ENCODE data around the gene STC2. TPM values are rescaled to one million over a fixed set of nuclear protein-coding genes. Genes with fewer than 3 reads are reported as not detected.

STC2 gene
- total RNA-seq, 4 donors from 2014 or later = 1.5 to 8.1 (median 2.0) TPM

- in situ Hi-C loops (cut with MboI; ENCODE audit: low pct_ligation_motif_present in 1 of 4, low pct_unique_long_range_greater_than_20kb in 1 of 4, low sequenced_read_pairs in 3 of 4) (loop anchor here in 2 of 4 donors (10.0 to 25.0 kb wide), 4 partner anchors 273 to 670 kb away; partner anchors contain the start of gene RPL26L1 (in 1 of the 2)), intact Hi-C loops (cut with DNase I; ENCODE audit: low total_unique reads) (loop anchor here (10.0 kb wide), 1 partner anchor 283 kb away; no protein-coding TSS in a partner anchor)
- H3K4me3 ChIP-seq = no peak overlapping the region
- TF ChIP-seq EP300 (IDR thresholded peaks at IDR 0.05; ENCODE audit: low read depth) = no peak
- TF ChIP-seq POLR2A (IDR thresholded peaks at IDR 0.05) = no peak
- TF ChIP-seq, protein P1, sequence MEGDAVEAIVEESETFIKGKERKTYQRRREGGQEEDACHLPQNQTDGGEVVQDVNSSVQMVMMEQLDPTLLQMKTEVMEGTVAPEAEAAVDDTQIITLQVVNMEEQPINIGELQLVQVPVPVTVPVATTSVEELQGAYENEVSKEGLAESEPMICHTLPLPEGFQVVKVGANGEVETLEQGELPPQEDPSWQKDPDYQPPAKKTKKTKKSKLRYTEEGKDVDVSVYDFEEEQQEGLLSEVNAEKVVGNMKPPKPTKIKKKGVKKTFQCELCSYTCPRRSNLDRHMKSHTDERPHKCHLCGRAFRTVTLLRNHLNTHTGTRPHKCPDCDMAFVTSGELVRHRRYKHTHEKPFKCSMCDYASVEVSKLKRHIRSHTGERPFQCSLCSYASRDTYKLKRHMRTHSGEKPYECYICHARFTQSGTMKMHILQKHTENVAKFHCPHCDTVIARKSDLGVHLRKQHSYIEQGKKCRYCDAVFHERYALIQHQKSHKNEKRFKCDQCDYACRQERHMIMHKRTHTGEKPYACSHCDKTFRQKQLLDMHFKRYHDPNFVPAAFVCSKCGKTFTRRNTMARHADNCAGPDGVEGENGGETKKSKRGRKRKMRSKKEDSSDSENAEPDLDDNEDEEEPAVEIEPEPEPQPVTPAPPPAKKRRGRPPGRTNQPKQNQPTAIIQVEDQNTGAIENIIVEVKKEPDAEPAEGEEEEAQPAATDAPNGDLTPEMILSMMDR (IDR thresholded peaks at IDR 0.05) = no peak
- TF ChIP-seq POLR2AphosphoS5 (IDR thresholded peaks at IDR 0.05) = no peak
- WGBS, 2 donors (ENCODE audit: low coverage in 1 of 2) = 77 to 100% methylated on average over 1 to 9 of the region's 9 CpGs
- peaks cover 77% of the 10 kb centered on the region for H3K27me3 ChIP-seq
- peaks cover 3 to 8% (median 5%) of the 10 kb centered on the region in 4 donors for H3K4me1 ChIP-seq
- no peak overlapping the region for H3K27ac ChIP-seq
- DNase-seq = no peak
- no peaks in the 10 kb centered on the region for H3K9me3 ChIP-seq
- H3K36me3 ChIP-seq = no peaks in the 10 kb centered on the region
Measured at GRCh38 chr5:173291722-173292658, 36.2 kb downstream of the STC2 start.

DNA sequence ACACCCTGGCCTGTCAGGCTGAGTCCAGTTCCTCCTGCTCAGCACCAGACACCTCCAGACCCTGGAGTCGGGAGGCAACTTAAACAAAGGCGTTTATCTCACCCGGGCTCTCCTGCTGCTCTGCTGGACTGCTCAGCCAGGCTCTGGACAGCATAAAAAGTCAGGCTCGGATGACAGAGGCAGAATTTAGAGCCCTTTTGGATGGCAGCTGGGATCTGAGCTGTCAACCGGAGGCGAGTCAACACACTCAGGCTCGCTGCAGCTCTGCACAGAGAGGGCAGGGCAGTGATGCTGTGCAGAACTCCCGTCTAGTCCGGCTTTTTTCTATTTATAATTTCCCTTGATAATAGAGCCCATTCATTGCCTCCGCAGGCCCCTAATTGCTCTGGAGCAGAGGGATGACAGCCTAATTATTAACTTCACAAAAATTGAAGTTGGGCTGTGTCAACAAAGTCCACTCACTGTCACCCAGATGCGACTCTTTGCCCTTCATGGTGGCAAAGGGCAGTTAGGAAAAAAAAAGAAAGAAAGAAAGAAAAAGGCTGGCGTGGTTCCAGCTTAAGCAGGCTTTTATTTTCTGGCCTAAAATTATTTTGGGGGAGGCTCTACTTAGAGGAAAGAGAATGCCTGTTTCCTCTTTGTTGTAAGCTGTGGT is 37.6 kb downstream of the STC2 start:
- no peak for DNase-seq
- TF ChIP-seq POLR2A (IDR thresholded peaks at IDR 0.05) (no peak), POLR2AphosphoS5 (IDR thresholded peaks at IDR 0.05) (peak in 1 of 3 donors; percentile 39)
- no peak overlapping the region for H3K4me3 ChIP-seq
- intact Hi-C loops (cut with DNase I; ENCODE audit: low total_unique reads) = loop anchor here (10.0 kb wide), 1 partner anchor 284 kb away; no protein-coding TSS in a partner anchor
- peaks cover 91% of the 10 kb centered on the region for H3K27me3 ChIP-seq
- 30 to 41% methylated on average over 2 to 9 of the region's 12 CpGs for WGBS, 2 donors (ENCODE audit: low coverage in 1 of 2)
- no peaks in the 10 kb centered on the region for H3K36me3 ChIP-seq
- H3K9me3 ChIP-seq = no peaks in the 10 kb centered on the region
- in situ Hi-C loops (cut with MboI; ENCODE audit: low pct_ligation_motif_present in 1 of 4, low pct_unique_long_range_greater_than_20kb in 1 of 4, low sequenced_read_pairs in 3 of 4) = loop anchor here in 2 of 4 donors (10.0 to 25.0 kb wide), 4 partner anchors 274 to 672 kb away; partner anchors contain the start of gene RPL26L1 (in 1 of the 2)
- peaks cover 3 to 8% (median 5%) of the 10 kb centered on the region in 4 donors for H3K4me1 ChIP-seq
- H3K27ac ChIP-seq = no peak overlapping the region

DNA sequence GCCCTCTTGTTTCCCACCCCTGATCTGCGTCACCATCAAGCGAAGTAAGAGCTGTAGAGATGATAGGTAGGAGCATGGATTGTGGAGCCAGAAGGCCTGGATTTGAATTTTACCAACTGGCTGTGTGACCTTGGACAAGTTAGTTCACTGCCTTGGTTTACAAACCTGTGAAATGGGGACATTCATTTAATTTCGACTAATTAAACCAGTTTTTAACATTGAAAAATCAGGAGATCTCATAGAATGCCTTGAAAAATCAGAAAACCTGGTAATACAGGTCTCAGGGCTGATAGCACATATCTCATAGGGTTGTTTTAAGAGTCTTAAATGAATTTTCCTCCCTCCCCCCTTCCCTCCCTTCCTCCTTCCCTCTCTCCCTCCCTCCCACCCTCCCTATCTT is 38.8 kb downstream of the STC2 start:
- no peak for TF ChIP-seq EP300 (IDR thresholded peaks at IDR 0.05; ENCODE audit: low read depth)
- TF ChIP-seq, protein P1 (IDR thresholded peaks at IDR 0.05) = no peak
- H3K36me3 ChIP-seq = no peaks in the 10 kb centered on the region
- no peak overlapping the region for H3K27ac ChIP-seq
- 36 to 69% methylated on average over 3 of the region's 3 CpGs for WGBS, 2 donors (ENCODE audit: low coverage in 1 of 2)
- intact Hi-C loops (cut with DNase I; ENCODE audit: low total_unique reads) = no loop called here
- H3K27me3 ChIP-seq = peaks cover 88% of the 10 kb centered on the region
- DNase-seq = no peak
- peaks cover 3 to 8% (median 5%) of the 10 kb centered on the region in 4 donors for H3K4me1 ChIP-seq
- H3K4me3 ChIP-seq = no peak overlapping the region
- no peaks in the 10 kb centered on the region for H3K9me3 ChIP-seq
- in situ Hi-C loops (cut with MboI; ENCODE audit: low pct_ligation_motif_present in 1 of 4, low pct_unique_long_range_greater_than_20kb in 1 of 4, low sequenced_read_pairs in 3 of 4) = loop anchor here in 2 of 4 donors (25.0 kb wide), 2 partner anchors 327 to 673 kb away; partner anchors contain the start of gene RPL26L1 (in 1 of the 2)

DNA sequence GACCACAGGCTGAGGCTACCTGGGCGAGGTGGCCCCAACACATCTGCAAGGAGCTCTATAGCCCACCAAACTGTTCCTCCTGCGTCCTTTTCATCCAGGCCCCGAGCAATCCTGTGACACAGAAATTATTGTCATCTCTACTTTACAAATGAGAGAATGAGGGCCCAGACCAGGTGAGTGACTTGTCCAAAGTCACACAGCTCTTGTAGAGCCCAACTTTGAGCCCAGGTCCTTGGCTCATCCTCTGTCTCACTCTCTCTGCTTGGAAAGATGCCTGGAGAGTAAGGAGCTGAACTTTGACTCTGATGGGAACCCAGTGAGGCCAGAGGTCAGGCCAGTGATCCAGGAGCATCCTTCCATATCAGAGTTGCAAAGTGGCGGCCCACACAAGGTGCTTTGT is 39.6 kb downstream of the STC2 start:
- 67 to 68% methylated on average over 3 to 4 of the region's 4 CpGs for whole genome bisulfite sequencing, 2 donors (ENCODE audit: low coverage in 1 of 2)
- H3K27ac ChIP-seq = no peak overlapping the region
- in situ Hi-C loops (cut with MboI; ENCODE audit: low pct_ligation_motif_present in 1 of 4, low pct_unique_long_range_greater_than_20kb in 1 of 4, low sequenced_read_pairs in 3 of 4) (loop anchor here in 2 of 4 donors (25.0 kb wide), 2 partner anchors 326 to 674 kb away; partner anchors contain the start of gene RPL26L1 (in 1 of the 2)), intact Hi-C loops (cut with DNase I; ENCODE audit: low total_unique reads) (no loop called here)
- peaks cover 0 to 6% (median 4%) of the 10 kb centered on the region in 4 donors for H3K4me1 ChIP-seq
- no peaks in the 10 kb centered on the region for H3K9me3 ChIP-seq
- DNase-seq = no peak
- TF ChIP-seq POLR2A (IDR thresholded peaks at IDR 0.05) = no peak
- TF ChIP-seq, protein P1 (IDR thresholded peaks at IDR 0.05) = no peak
- TF ChIP-seq POLR2AphosphoS5 (IDR thresholded peaks at IDR 0.05) = no peak
- H3K4me3 ChIP-seq = no peak overlapping the region
- H3K36me3 ChIP-seq = no peaks in the 10 kb centered on the region
- H3K27me3 ChIP-seq = peaks cover 88% of the 10 kb centered on the region

All from transverse colon (tissue), 4 donors.